Smooth muscle cell (in vitro differentiated cells): ENCODE data around the gene TIGD2. TPM values are rescaled to one million over a fixed set of nuclear protein-coding genes. Genes with fewer than 3 reads are reported as not detected.

Source experiments
- DNase-seq: peaks from one replicate; lab custom pipeline; 2025; ENCODE audit not compliant: unreplicated experiment; lab: John Stamatoyannopoulos, UW
- H2AFZ ChIP-seq: fragments of 200-600 bp; sonication (generic); 2 replicates; pipeline ENCODE4 v1.6.0; 2016; ENCODE audit warnings: antibody characterized with exemption, low read depth, mild to moderate bottlenecking
- H3F3A ChIP-seq: fragments of 200-600 bp; sonication (generic); 2 replicates; pipeline ENCODE4 v1.6.0; 2017; ENCODE audit warnings: antibody characterized with exemption, low read depth
- H3K27ac ChIP-seq: fragments of 200-600 bp; sonication (generic); 2 replicates; pipeline ENCODE4 v1.5.1; 2016; ENCODE audit warnings: low read depth, mild to moderate bottlenecking
- H3K27me3 ChIP-seq: fragments of 200-600 bp; sonication (generic); 2 replicates; pipeline ENCODE4 v1.6.1; 2016; ENCODE audit warnings: low read depth, mild to moderate bottlenecking
- H3K36me3 ChIP-seq: fragments of 200-600 bp; sonication (generic); 2 replicates; pipeline ENCODE4 v1.5.1; 2016; ENCODE audit warnings: low read depth
- H3K4me1 ChIP-seq: fragments of 200-600 bp; sonication (generic); 2 replicates; pipeline ENCODE4 v1.5.1; 2016; ENCODE audit warnings: low read depth
- H3K4me2 ChIP-seq: fragments of 200-600 bp; sonication (generic); 2 replicates; pipeline ENCODE4 v1.6.0; 2016; ENCODE audit warnings: mild to moderate bottlenecking
- H3K4me3 ChIP-seq: fragments of 200-600 bp; sonication (generic); 2 replicates; pipeline ENCODE4 v1.5.1; 2016; ENCODE audit warnings: mild to moderate bottlenecking
- H3K79me2 ChIP-seq: fragments of 200-600 bp; sonication (generic); 2 replicates; pipeline ENCODE4 v1.6.0; 2016; ENCODE audit warnings: low read depth, mild to moderate bottlenecking
- H3K9ac ChIP-seq: fragments of 200-600 bp; sonication (generic); 2 replicates; pipeline ENCODE4 v1.6.0; 2016; ENCODE audit warnings: low read depth
- H3K9me3 ChIP-seq: fragments of 200-600 bp; sonication (generic); replicated peaks from 2 replicates; pipeline ENCODE4 v1.5.1; 2016; ENCODE audit warnings: low read depth
- H4K20me1 ChIP-seq: fragments of 200-600 bp; sonication (generic); 2 replicates; pipeline ENCODE4 v1.6.0; 2016; ENCODE audit warnings: low read depth
- CTCF ChIP-seq: fragments of 200-600 bp; sonication (generic); IDR thresholded peaks from 2 replicates; pipeline ENCODE4 v1.5.1; 2017; ENCODE audit warnings: borderline replicate concordance, mild to moderate bottlenecking, antibody characterized with exemption; ENCODE audit not compliant: insufficient read depth, poor library complexity, severe bottlenecking
- WGBS: methylation state at CpG from one replicate; pipeline ENCODE4 v1.1.7; 2016; ENCODE audit warnings: low lambda C conversion rate; 5-methylcytosine and 5-hydroxymethylcytosine counted together
- polyA plus RNA-seq: library from polyadenylated mRNA; unstranded; fragments of >200 nt; fragmentation: Nextera tagmentation; extraction: Ambion mirVana; gene quantifications from 2 replicates; pipeline ENCODE4 v1.2.1, GENCODE V29; 2016
- total RNA-seq: library from RNA; depleted of rRNA; stranded (reverse); fragments of >200 nt; gene quantifications from 2 replicates; pipeline ENCODE4 v1.2.3, GENCODE V29; 2014

Gene TIGD2
- total and polyA plus RNA-seq, 2 experiments from 2014 or later: 3.8 to 7.5 TPM

- Histone ChIP-seq H3K4me1 (no peaks in the 10 kb centered on the region), H4K20me1 (no peaks in the 10 kb centered on the region), H3K4me2 (no peak overlapping the region), H3K27me3 (no peaks in the 10 kb centered on the region), H3F3A (no peaks in the 10 kb centered on the region), H2AFZ (no peak overlapping the region), H3K9me3 (no peaks in the 10 kb centered on the region), H3K36me3 (no peaks in the 10 kb centered on the region), H3K9ac (no peak overlapping the region), H3K27ac (no peak overlapping the region), H3K4me3 (no peak overlapping the region), H3K79me2 (no peaks in the 10 kb centered on the region)
- 97% methylated on average over 1 of the region's 1 CpG for WGBS
- no peak for DNase-seq
- no peak for TF ChIP-seq CTCF
Observed at GRCh38 chr4:89078300-89078699, 33.0 kb upstream of the TIGD2 start.

GRCh38 chr4:89099034-89099433 lies 12.3 kb upstream of the TIGD2 start:
- H4K20me1 ChIP-seq: no peaks in the 10 kb centered on the region
- 78% methylated on average over 2 of the region's 2 CpGs for WGBS
- DNase-seq: no peak

GRCh38 chr4:89099471-89099870 lies 11.9 kb upstream of the TIGD2 start:
- no peak for TF ChIP-seq CTCF
- WGBS: 97% methylated on average over 1 of the region's 1 CpG
- no peaks in the 10 kb centered on the region for H4K20me1 ChIP-seq
- no peaks in the 10 kb centered on the region for H3K9me3 ChIP-seq
- H3K4me2 ChIP-seq: no peak overlapping the region
- peaks cover 9% of the 10 kb centered on the region for H3K27me3 ChIP-seq
- no peak overlapping the region for H3K27ac ChIP-seq
- no peaks in the 10 kb centered on the region for H3K36me3 ChIP-seq
- H3K79me2 ChIP-seq: no peaks in the 10 kb centered on the region
- H3K9ac ChIP-seq: no peak overlapping the region
- no peak overlapping the region for H3K4me3 ChIP-seq
- no peaks in the 10 kb centered on the region for H3K4me1 ChIP-seq
- H3F3A ChIP-seq: no peaks in the 10 kb centered on the region
- H2AFZ ChIP-seq: no peak overlapping the region
- no peak for DNase-seq

More at GRCh38 chr4:89099034-89099433, 12.3 kb upstream of the TIGD2 start:
- Histone ChIP-seq H2AFZ (no peak overlapping the region), H3K79me2 (no peaks in the 10 kb centered on the region), H3K9me3 (no peaks in the 10 kb centered on the region), H3K4me1 (no peaks in the 10 kb centered on the region), H3K36me3 (no peaks in the 10 kb centered on the region), H3K4me2 (no peak overlapping the region), H3F3A (no peaks in the 10 kb centered on the region), H3K27me3 (peaks cover 9% of the 10 kb centered on the region), H3K9ac (no peak overlapping the region), H3K27ac (no peak overlapping the region), H3K4me3 (no peak overlapping the region)
- no peak for TF ChIP-seq CTCF

- no peak overlapping the region for H3K9ac ChIP-seq
- H3K27ac ChIP-seq: no peak overlapping the region
- no peaks in the 10 kb centered on the region for H3K4me1 ChIP-seq
- H4K20me1 ChIP-seq: no peaks in the 10 kb centered on the region
- H3K4me2 ChIP-seq: no peak overlapping the region
- H3K9me3 ChIP-seq: no peaks in the 10 kb centered on the region
- no peaks in the 10 kb centered on the region for H3K79me2 ChIP-seq
- 96% methylated on average over 3 of the region's 3 CpGs for WGBS
- TF ChIP-seq CTCF: no peak
- no peaks in the 10 kb centered on the region for H3K36me3 ChIP-seq
- H3F3A ChIP-seq: no peaks in the 10 kb centered on the region
- no peak overlapping the region for H2AFZ ChIP-seq
- no peak overlapping the region for H3K4me3 ChIP-seq
- peaks cover 9% of the 10 kb centered on the region for H3K27me3 ChIP-seq
- no peak for DNase-seq
Observed at GRCh38 chr4:89100853-89101252, 10.5 kb upstream of the TIGD2 start.
